SJCRH30 (cell line): ENCODE measurements around the gene SPACA7. TPM values are rescaled to one million over a fixed set of nuclear protein-coding genes. Genes with fewer than 3 reads are reported as not detected.
A peak's percentile ranks its signal among the peaks of the same experiment; 100 is the strongest.

ENCODE experiments used
- DNase-seq, 2 experiments: peaks; one replicate each; pipeline ENCODE4 v3.0.0-alpha.2; 2015 to 2020
- H3K27ac ChIP-seq: fragments of 250-450 bp; sonication (Bioruptor Pico); 2 replicates; pipeline ENCODE4 v1.5.1; 2020; ENCODE audit warnings: mild to moderate bottlenecking, moderate library complexity
- H3K27me3 ChIP-seq: fragments of 250-450 bp; sonication (Bioruptor Pico); 2 replicates; pipeline ENCODE4 v1.5.1; 2020; ENCODE audit warnings: mild to moderate bottlenecking, moderate library complexity
- H3K36me3 ChIP-seq: fragments of 250-450 bp; sonication (Bioruptor Pico); 2 replicates; pipeline ENCODE4 v1.5.1; 2020; ENCODE audit warnings: mild to moderate bottlenecking, moderate library complexity
- H3K4me1 ChIP-seq: fragments of 250-450 bp; sonication (Bioruptor Pico); 2 replicates; pipeline ENCODE4 v1.5.1; 2020; ENCODE audit warnings: mild to moderate bottlenecking, moderate library complexity
- H3K4me3 ChIP-seq: fragments of 250-450 bp; sonication (Bioruptor Pico); 2 replicates; pipeline ENCODE4 v1.5.1; 2020; ENCODE audit warnings: mild to moderate bottlenecking, moderate library complexity
- H3K9me3 ChIP-seq: fragments of 250-450 bp; sonication (Bioruptor Pico); replicated peaks from 2 replicates; pipeline ENCODE4 v1.5.1; 2020; ENCODE audit warnings: mild to moderate bottlenecking, moderate library complexity
- total RNA-seq: library from RNA; depleted of rRNA; stranded (reverse); fragments of >200 nt; shearing (Covaris generic); gene quantifications from 2 replicates; pipeline ENCODE4 v1.2.3, GENCODE V29; 2014

SPACA7 gene
- total RNA-seq, 1 experiment from 2014 or later, result not detected

DNA sequence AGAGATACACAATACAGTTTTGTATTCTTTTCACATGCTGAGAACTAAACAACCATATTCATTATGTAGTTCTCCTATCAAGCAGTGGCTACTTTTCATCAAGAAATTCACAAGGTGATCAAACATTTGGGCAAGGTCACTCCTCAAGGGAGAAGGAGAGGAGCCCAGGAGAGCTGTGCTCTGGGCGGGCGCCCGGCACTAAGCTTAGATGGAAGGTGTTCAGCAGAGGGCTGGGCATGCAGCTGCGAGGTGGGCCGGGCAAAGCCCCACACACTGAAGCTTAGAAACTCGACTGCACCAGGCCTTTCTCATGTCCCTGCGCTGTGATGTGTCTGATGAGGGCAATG, 30.4 kb upstream of the SPACA7 start:
- no peak for DNase-seq
- Histone ChIP-seq H3K27me3 (peaks cover 28% of the 10 kb centered on the region), H3K36me3 (no peaks in the 10 kb centered on the region), H3K4me1 (no peaks in the 10 kb centered on the region), H3K27ac (no peak overlapping the region), H3K4me3 (no peak overlapping the region), H3K9me3 (no peaks in the 10 kb centered on the region)

DNA sequence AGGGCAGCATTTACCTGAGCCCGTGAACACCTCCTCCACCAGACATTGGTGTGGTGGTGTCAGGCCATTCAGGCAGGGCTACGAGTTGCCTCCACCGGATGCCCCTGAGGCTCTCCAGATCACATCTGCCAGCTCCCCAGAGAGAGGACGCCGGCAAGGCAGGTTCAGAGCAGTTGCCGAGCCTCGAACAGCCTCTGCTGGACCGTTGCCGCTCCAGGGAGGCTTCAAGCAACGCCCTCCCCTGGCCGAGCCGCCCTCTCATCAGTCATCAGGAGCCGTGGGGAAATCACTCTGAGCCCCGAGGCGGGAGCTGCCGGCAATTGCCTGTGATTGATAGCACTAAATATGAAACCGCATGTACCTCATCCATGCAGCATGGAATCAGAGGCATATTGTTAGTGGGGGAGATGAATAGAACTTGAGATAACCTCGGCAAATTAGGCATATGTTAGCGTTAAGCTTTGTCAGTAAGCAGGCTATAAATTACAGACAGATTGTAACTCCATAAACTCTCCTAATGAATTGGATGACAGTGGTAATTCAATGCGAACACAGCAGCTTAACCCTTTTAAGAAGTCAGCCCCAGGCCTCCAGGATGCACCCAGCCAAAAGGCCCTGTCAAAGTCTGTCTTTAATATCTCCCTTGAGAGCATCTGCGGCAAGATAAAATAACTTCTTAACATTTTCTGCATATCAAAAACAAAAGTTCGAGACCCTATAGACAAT, 29.8 kb upstream of the SPACA7 start:
- no peaks in the 10 kb centered on the region for H3K9me3 ChIP-seq
- no peaks in the 10 kb centered on the region for H3K36me3 ChIP-seq
- no peak overlapping the region for H3K27ac ChIP-seq
- no peak overlapping the region for H3K4me3 ChIP-seq
- DNase-seq, result peak in 1 of 2 experiments; percentile 21
- peaks cover 28% of the 10 kb centered on the region for H3K27me3 ChIP-seq
- no peaks in the 10 kb centered on the region for H3K4me1 ChIP-seq

GRCh38 chr13:112346899-112347229, 29.3 kb upstream of the SPACA7 start:
- Histone ChIP-seq H3K4me3 (no peak overlapping the region), H3K36me3 (no peaks in the 10 kb centered on the region), H3K4me1 (no peaks in the 10 kb centered on the region), H3K27ac (no peak overlapping the region), H3K27me3 (peaks cover 28% of the 10 kb centered on the region), H3K9me3 (no peaks in the 10 kb centered on the region)
- no peak for DNase-seq

GRCh38 chr13:112347986-112348385, 28.2 kb upstream of the SPACA7 start:
- no peak overlapping the region for H3K27ac ChIP-seq
- H3K36me3 ChIP-seq, result no peaks in the 10 kb centered on the region
- H3K4me3 ChIP-seq, result no peak overlapping the region
- no peak for DNase-seq
- peaks cover 21% of the 10 kb centered on the region for H3K27me3 ChIP-seq
- H3K4me1 ChIP-seq, result no peaks in the 10 kb centered on the region
- no peaks in the 10 kb centered on the region for H3K9me3 ChIP-seq

DNA sequence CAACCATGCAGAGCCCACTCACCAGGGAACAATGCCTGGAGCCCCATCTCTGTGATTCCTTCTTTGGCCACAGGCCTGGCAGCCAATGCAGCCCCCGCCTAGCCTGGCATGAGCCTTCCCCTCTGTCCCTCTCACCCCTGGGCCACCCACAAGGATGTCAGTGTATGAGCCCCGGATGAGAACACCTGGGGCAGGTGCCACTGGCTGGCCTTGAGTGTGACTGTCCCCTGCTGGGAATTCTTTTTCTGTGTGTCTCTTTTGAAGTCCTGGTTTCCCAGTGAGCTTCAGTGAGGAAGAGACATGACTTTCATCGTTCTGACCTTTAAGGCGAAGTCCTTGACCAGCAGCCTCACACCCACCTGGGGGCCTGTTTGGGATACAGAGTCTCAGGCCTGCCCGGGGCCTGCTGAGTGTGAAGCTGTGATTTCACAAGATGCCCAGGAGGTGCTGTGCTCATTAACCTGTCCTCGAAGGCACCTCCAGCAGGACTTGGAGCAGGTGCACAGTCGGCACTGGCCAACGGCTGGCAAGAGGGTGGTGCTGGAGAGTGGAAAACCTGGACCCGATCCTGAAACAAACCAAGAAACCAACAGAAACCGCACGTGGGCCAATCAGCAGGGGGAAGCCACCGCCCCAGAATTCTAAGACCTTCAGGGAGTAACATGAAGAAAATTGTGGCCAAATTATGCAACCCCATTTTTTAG, 27.4 kb upstream of the SPACA7 start:
- H3K27ac ChIP-seq, result no peak overlapping the region
- no peak for DNase-seq
- no peaks in the 10 kb centered on the region for H3K36me3 ChIP-seq
- H3K4me1 ChIP-seq, result no peaks in the 10 kb centered on the region
- no peak overlapping the region for H3K4me3 ChIP-seq
- H3K9me3 ChIP-seq, result no peaks in the 10 kb centered on the region
- peaks cover 21% of the 10 kb centered on the region for H3K27me3 ChIP-seq

DNA sequence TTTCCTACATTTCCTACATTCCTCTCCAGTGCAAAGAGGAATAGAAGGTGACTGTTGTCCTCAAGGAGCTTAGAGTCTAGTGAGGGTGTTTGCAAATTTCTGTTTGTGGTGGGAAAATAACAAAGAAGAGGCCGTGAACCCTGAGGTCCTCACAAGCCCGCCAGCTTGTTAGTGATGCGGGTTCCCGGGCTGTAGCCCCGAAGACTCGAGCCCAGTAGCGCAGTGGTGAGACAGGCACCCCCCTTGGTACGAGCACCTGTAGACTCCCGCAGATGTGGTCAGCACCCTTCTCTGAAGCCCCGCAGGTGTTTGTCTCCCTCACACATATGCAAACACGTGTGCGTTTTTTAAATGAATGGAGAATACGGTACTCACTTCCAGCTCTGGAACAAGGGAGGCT, 26.5 kb upstream of the SPACA7 start:
- Histone ChIP-seq H3K4me3 (no peak overlapping the region), H3K9me3 (no peaks in the 10 kb centered on the region), H3K36me3 (no peaks in the 10 kb centered on the region), H3K27me3 (peaks cover 21% of the 10 kb centered on the region), H3K27ac (no peak overlapping the region), H3K4me1 (no peaks in the 10 kb centered on the region)
- no peak for DNase-seq

DNA sequence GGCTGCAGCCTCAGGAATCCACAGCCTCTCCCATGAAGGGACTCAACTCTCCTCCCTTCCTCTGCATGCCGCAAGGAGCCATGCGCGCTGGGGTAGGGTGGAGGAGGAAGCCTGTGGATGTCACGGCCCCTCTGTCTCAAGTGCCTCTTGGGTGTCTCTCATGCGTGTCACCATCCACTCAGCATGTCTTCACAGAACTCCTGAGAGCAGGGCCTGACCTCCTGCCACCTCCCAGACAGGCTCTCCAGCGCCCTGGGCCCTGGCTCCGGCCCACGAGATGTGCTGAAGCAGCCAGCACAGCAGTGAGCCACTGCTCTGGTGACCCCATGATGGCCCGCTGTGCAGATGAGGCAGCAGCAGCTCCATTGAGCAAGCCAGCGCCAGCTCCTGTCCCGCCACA, 25.9 kb upstream of the SPACA7 start:
- Histone ChIP-seq H3K9me3 (no peaks in the 10 kb centered on the region), H3K4me1 (no peaks in the 10 kb centered on the region), H3K36me3 (no peaks in the 10 kb centered on the region), H3K27ac (no peak overlapping the region), H3K27me3 (peaks cover 21% of the 10 kb centered on the region), H3K4me3 (no peak overlapping the region)
- DNase-seq, result no peak

DNA sequence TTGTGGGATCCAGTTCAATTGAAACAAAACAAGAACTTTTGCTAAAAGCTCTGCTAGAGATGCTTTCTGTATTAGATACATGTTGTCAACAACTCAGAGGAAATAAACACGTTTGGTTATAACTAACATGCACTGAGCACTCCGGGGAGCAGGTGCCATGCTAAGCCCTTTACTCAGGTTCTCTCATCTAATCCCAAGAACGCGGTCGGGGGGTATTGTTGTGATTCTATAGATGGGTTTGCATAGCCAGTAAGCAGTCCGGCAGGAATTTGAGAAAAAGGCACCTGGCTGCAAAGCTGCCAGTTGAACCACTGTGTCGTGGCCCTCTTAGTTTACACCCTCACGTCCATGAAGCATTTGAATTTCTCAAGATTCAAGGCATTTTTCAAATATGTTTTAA, 24.3 kb upstream of the SPACA7 start:
- no peak overlapping the region for H3K4me3 ChIP-seq
- H3K9me3 ChIP-seq, result no peaks in the 10 kb centered on the region
- H3K27me3 ChIP-seq, result peaks cover 10% of the 10 kb centered on the region; the same call in 1 of the 2 replicates
- DNase-seq, result no peak
- no peak overlapping the region for H3K27ac ChIP-seq
- H3K4me1 ChIP-seq, result no peaks in the 10 kb centered on the region
- H3K36me3 ChIP-seq, result no peaks in the 10 kb centered on the region

GRCh38 chr13:112353856-112354255, 22.3 kb upstream of the SPACA7 start:
- no peak overlapping the region for H3K27ac ChIP-seq
- H3K9me3 ChIP-seq, result no peaks in the 10 kb centered on the region
- no peaks in the 10 kb centered on the region for H3K4me1 ChIP-seq
- H3K4me3 ChIP-seq, result no peak overlapping the region
- DNase-seq, result no peak
- H3K27me3 ChIP-seq, result no peaks in the 10 kb centered on the region
- no peaks in the 10 kb centered on the region for H3K36me3 ChIP-seq

GRCh38 chr13:112354330-112355273, 21.6 kb upstream of the SPACA7 start:
- no peaks in the 10 kb centered on the region for H3K27me3 ChIP-seq
- no peaks in the 10 kb centered on the region for H3K9me3 ChIP-seq
- no peak for DNase-seq
- no peak overlapping the region for H3K27ac ChIP-seq
- H3K4me1 ChIP-seq, result no peaks in the 10 kb centered on the region
- no peak overlapping the region for H3K4me3 ChIP-seq
- no peaks in the 10 kb centered on the region for H3K36me3 ChIP-seq

DNA sequence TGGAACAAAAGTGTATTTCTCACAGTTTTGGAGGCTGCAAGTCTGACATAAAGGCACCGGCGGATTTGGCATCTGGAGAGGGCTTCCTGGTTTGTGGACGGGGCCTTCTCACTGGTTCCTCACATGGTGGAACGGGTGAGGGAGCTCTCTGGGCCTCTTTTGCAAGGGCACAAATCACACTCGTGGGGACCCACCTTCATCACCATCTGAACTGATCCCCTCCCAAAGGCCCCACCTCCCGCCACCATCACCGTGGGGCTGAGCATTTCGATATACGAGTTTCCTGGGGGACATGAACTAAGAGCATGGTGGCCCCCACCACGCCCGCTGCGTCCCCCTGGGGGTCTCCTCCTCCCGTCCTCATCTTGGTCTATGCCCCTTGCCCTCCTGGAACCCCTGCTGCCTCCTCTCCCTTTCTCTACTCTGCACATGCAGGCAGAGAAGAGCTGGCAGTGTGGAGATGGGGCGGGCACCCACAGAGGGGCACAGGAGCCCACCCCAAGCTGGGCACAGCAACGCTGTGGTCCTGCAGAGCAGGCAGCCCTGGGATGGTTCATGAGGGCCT, 20.8 kb upstream of the SPACA7 start:
- H3K27me3 ChIP-seq, result no peaks in the 10 kb centered on the region
- DNase-seq, result no peak
- no peaks in the 10 kb centered on the region for H3K4me1 ChIP-seq
- no peaks in the 10 kb centered on the region for H3K9me3 ChIP-seq
- no peak overlapping the region for H3K4me3 ChIP-seq
- H3K36me3 ChIP-seq, result no peaks in the 10 kb centered on the region
- H3K27ac ChIP-seq, result no peak overlapping the region

DNA sequence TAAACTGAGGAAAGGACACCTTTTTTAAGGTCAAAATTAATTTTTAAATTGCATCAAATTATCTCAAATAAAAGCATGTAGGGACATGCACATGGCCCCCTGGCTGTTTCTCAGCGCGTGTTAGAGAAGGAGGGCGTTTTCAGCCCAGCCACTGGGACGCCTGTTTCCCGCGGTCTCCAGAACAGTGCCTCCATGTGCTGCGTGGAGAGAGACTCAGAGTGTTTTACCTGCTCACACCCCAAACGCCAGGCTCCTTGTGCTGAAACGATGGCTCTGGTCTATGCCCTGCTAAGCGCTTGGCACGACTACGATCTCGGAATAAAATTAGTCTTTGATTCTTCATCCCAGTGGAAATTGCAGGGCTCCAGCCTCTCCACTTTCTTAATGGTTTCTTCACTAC, 20.0 kb upstream of the SPACA7 start:
- Histone ChIP-seq H3K27me3 (no peaks in the 10 kb centered on the region), H3K9me3 (no peaks in the 10 kb centered on the region), H3K4me3 (no peak overlapping the region), H3K4me1 (no peaks in the 10 kb centered on the region), H3K27ac (no peak overlapping the region), H3K36me3 (no peaks in the 10 kb centered on the region)
- DNase-seq, result no peak

GRCh38 chr13:112358156-112358555, 18.0 kb upstream of the SPACA7 start:
- no peaks in the 10 kb centered on the region for H3K36me3 ChIP-seq
- H3K9me3 ChIP-seq, result no peaks in the 10 kb centered on the region
- H3K27me3 ChIP-seq, result no peaks in the 10 kb centered on the region
- no peak for DNase-seq
- no peak overlapping the region for H3K27ac ChIP-seq
- H3K4me1 ChIP-seq, result no peaks in the 10 kb centered on the region
- no peak overlapping the region for H3K4me3 ChIP-seq

- no peaks in the 10 kb centered on the region for H3K4me1 ChIP-seq
- H3K27me3 ChIP-seq, result no peaks in the 10 kb centered on the region
- peak in 1 of 2 experiments; percentile 4 for DNase-seq
- H3K4me3 ChIP-seq, result no peak overlapping the region
- no peaks in the 10 kb centered on the region for H3K9me3 ChIP-seq
- H3K27ac ChIP-seq, result no peak overlapping the region
- H3K36me3 ChIP-seq, result no peaks in the 10 kb centered on the region
Observed at GRCh38 chr13:112362021-112362420, 14.1 kb upstream of the SPACA7 start.
